ENCODE data around the gene KDM2B.
"Not testable (repeated sequence)": the region's sequence is repeated elsewhere in the genome, so short reads cannot be mapped to it uniquely, and the experiment has no call there.

Gene KDM2B

DNA sequence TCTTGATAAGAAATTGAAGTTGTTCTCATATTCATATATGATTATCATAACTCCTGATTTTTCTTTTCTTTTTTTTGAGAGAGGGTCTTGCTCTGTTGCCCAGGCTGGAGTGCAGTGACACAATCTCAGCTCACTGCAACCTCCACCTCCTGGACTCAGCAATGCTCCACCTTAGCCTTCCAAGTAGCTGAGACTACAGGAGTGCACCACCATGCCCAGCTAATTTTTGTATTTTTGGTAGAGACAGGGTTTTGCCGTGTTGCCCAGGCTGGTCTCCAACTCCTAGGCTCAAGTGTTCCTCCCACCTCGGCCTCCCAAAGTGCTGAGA lies 2.5 kb upstream of the KDM2B start:
- not testable (repeated sequence) for DNase-seq

DNA sequence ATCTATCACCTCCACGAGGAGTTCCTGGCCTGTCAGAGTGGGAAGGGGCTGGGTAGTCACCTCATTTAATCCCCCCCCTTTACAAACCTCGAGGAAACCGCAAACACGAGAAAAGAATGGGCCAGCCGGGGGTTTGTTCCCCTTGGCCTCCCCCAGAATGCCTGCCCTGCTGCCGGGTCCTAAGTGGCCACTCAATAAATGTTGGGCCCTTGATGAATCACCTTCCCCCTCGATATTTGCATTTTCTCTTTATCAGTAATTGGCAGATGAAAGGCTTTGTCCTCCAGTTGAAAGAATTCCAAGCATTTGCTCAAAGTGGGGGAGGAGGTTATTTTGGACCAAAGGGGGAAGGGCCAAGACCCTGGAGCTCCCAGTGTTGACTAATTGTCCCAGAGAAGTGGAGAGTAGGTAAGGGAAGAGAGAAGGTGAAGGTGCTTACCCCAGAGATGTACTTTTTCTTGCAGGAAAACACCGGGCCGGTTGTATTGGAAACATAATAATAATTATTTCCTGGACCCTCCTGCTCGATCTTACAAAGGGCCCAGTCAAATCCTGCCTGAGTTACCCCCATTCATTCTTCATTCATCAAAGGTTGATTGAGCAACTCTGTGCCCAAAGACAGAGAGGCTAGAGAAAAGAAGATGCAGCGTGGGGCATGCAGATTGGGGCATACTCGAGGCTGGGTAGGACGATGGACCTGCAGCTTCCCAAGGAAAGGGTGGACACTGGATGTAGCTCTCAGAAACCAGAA lies 1.9 kb upstream of the KDM2B start:
- no peak for DNase-seq

DNA sequence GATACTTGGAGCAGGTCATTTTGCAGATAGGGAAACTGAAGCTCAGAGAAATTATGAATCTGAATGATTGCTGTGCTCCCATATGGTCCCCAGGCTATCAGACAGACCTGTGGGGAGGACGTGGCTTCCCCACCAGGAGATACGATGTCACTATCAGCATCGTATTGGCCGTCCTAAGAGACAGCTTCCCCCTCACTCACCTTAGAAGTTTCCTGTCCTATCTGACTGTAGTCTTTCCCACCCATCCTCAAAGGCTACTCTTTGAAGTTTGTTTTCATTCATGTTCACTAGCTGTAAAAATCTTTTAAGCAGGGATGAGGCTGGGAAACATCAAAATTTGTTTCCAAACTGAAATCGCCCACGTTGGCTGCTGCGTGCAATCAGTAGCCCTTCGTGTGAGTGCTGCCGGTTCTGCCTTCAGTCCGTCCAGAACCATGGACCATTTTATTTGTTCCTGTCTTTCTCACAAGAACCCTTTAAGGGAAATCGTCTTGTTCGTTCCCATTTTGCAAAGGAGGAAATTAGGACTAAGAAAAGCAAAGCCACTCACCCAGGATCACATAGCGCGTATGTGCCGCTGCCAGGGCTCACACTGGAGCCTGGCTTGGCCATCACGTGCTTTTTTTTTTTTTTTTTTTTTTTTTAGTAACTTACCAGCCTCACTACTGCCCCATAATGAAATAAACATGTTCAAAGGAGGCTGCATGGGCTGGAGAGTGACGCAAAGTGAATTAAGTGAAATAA lies 1.0 kb upstream of the KDM2B start:
- peak; percentile 28 for DNase-seq

DNA sequence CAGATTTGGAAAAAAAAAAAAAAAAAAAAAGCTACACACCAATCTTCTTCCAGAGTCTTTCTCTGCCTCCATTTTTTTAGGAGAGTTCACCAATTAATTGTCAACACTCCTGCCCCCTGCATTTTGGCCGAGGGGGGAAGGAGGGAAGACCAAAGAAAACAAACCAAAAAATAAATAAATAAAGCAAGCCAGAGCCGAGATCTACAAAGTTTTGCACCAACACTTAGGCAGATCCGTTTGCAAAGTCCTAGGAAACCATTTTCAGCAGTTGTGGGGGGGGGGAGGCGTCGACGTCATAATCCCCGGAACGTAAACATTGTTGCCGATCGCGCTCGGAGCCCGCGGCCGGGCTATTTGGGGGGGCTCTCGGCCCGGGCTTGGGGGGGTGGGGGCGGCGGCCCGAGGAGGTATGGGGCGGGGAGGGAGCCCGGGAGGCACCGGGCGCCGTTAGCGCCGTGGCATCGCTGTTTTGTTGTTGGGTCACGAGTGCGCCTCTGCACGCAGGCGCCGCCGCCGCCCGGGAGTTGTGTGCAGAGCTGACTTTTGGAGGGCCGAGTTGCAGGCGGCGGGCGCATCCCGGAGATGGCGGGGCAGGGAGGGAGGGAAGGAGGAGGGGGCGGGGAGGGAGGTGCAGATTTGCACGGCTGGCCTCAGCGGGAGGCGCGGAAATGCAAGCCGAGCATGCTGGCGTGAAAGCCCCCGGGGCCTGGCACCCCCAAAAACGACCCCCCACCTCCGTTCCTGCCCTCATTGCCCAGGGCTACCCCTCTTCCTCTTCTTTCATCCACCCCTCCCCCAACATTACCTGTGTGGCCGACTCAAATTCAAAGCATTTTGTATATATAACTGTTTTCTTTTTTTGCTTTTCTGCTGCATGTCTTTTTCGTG lies 598 bp downstream of the KDM2B start:
- peak; percentile 81 for DNase-seq

DNA sequence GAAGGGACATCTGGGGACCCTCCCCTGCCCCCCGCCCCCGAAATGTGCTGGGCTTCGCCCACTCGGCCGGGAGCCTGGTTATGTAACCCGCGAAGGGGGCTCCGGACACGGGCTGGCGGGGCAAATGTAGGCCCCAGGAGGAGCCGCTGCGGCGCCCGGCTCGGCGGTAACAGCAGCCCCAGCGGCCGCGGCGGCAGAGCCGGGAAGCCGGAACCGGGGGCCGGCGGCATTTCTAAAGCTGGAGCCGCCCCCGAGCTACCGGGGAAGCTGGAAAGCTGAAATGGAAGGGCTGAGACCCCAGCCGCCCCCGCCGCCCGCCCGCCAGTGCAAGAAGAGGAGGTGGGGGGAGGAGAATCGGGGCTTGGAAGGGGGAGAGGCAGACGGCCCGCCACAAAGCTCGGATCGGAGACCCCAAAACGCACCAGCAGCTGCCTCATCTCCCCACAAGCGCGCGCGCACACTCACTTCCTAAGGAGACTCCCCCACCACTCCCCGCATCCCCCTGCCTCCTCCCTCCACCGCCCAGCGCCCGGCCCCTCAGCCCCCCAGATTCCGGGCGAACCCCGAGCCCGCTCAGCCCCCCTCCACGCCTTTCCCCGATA lies 1.5 kb downstream of the KDM2B start:
- peak; percentile 46 for DNase-seq

DNA sequence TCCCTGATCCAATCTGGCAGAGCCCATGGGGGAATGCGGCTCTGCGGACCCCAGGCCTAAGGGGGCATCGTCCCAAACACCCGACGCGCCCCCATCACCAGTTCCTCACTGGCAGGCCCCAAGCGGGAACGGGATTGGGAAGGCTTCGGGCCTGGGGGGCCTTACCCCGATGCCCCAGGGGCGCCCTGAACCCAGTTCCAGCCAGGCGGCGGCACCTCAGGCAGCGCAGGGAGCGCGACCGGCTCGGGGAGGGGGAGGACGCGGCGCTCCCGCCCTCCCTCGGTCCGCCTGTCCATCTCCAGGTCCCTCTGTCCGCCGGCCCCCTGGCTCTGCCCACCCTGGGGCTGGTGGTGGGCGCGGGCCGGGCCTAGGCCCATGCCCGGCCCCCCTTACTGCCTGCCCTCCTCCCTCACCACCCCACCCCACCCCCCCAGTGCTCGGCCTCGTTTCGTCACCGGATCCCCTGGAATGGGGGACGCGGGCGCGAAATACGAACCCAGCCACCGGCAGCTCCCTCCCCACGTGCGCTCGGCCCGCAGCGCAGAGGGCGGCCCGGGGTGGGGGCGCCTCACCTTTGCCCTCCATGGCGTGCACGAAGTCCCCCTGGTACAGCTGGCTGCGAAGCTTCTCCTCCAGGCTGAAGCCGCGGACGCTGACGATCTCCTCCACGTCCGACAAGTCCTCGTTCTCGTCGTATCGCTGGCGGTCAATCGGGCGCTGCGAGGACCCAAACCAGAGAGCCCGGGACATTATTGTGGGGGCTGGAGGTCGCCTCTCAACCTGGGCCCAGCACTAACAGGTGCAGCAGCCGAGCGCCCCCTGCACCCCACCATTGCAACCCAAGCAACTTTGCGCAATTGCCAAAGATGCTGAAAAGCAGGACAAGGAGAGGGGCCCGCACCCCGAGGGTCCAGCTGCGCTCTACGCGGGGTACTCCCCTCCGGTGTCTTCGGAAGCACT lies 2.3 kb downstream of the KDM2B start:
- DNase-seq = peak; percentile 30

DNA sequence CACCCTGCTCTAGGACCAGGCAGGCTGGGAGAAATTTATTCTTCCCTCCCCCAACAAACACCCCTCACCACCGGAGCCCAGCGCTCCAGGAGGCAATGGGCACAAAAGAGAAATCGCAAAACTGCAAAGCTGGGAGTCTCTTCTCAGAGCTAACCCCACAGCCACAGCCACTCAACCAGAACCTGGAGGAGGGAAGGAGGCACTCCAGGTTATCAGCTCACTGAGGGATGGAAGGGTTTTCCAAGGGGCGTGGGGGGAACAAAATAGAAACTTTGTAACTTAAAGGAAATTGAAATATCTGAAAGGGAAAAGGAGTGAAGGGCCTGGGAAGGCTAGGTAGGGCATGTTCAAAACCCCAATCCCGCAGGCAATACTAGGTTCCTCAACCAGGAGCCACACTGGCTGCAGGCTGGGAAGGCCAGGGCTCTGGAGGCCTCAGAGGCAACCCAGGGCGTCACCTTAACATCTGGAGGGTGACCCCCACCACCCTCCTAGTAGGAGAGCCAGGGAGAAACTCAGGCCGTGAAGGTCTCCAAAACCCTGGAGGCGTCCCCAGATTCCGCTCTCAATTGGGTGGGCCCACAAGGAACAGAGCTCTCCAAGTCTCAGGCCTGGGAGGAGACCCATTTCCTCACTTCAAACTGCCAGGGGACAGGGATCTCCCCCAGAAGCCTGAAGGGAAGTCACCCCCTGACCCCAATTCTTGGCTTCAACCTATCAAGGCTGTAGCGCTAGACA lies 3.2 kb downstream of the KDM2B start:
- no peak for DNase-seq

DNA sequence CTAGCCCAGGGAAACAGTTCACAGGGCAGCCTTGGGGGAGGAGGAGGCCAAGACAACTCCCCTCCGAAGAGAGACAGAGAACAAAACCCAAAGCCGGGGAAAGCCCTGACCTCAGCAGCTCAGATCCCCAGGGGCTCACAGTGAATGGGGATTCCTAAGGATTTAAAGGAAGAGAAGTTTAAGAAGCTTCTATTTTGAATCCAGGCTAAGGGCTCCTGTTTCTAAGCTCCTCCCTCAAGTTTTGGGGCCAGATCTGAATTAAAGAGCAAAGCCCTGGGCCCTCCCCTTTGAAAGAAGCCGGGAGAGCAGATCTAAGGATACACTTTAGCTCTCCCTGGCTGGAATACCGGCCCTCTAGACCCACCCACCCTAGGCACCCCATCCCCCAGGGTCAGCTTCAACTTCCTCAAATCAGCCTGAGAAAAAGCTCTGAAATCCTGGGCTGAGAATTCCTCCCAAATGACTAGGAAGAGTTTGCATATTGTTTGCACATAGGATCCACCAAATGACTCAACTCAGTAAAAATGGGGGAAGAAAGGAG lies 3.9 kb downstream of the KDM2B start:
- no peak for DNase-seq

DNA sequence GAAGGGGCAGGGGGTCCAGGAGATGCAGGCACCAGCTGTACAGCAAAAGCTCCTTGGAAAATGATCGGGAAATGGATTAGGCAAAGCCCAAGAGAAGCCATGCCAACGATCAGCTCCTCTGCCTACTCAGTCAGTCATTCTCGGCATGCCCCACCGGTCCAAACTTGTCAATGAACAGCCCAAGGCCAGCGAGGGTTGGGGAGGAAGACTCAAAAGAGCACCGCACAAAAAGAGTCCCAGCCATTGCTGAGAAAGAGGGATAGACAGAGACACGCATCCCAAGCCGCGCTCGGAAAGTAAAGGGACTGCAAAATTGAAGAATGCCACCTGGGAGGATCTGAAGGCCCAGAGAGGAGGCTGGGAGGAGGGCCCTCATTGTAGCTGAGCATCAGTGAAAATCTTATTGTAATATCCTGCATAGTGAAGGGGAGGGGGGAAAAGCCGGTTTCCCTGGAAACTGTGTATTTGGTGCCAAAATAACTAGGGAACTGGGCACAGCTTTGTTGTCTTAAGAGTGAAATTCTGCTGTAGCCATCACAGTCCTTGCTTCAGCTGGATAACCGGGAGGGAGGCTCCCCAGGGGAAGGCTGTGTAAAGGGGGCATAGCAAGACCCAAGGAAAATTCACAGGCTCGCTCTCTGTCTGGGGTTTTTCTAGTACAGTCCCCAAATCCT lies 4.7 kb downstream of the KDM2B start:
- DNase-seq = no peak

DNA sequence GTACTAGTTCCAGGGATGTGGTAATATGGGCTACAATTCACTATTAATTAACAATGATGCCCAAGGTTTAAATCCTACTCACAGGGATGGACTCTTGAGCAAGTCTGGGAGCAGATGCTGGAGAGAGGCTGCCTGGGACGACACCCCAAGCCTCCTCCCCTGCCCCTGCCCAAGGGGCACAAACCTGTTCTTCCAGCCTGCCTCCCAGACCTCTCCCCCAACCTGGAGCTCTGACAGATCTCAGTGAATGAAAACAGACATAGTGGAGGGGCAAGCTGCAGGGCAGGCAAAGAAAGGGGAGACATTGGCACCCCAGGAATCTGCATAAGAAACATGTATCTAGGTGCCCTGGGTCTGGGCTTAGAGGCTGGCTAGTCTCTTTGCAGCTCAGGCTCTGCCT lies 5.8 kb downstream of the KDM2B start:
- DNase-seq = no peak

DNA sequence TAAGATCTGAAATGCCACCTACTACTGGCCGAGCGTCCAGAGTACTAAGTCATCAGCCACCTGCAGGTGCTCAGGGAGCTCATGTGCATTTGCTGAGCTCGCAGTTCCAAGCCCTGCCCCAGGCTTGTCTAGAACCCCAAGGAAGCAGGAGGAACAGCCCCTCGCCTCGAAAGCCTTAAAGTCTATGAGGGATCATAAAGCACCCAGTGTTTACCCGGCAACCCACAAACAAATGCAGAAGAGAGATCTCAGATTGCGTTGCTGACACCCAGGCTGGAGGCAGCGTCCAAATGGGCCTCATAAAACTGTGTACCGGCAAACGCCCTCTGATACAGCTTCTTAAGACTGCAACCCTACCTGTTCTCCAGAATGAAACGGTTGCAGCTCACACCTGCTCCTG lies 6.8 kb downstream of the KDM2B start:
- no peak for DNase-seq

DNA sequence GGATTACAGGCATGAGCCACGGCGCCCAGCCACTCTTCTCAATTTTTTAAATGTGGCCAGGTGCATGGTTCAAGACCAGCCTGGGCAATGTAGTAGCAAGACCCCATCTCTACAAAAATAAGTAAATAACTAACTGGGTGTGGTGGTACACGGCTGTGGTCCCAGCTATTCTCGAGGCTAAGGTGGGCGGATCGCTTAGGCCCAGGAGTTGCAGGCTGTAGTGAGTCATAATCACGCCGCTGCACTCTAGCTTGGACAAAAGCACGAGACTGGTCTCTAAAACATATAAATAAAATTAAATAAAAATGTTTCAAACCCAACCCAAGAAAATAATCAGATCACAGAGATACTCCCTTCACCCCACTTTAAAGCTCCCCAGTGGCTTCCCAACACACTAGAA lies 8.9 kb downstream of the KDM2B start:
- DNase-seq = no peak

DNA sequence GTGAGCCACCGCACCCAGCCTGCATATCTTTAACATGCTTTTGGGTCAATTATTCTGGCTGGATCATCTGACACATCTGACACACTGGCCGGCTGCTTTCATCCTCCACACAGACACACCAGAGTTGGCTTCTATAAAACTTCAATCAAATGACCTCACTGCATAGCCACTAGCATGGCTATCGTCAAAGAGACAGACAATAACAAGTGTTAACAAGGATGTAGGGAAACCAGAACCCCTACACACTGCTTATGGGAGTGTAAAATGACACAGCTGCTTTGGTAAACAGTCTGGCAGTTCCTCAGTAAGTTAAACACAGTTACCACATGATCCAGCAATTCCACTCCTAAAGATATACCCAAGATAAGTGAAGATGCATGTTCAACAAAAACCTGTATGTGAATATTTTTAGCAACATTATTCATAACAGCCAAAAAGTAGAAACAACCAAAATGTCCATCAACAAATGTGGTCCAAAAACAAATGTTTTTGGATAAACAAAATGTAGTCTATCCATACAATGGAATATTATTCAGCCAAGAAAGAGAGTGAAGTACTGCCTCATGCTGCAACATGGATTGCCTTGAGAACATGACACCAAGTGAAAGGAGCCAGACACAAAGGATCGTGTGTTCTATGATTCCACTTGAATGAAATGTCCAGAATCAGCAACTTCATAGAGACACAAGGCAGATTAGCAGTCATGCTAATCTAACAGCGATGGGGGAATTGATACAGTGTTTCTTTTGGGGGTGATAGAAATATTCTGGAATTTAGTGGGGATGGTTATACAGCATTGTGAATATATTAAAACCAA lies 10.1 kb downstream of the KDM2B start:
- DNase-seq = no peak

DNA sequence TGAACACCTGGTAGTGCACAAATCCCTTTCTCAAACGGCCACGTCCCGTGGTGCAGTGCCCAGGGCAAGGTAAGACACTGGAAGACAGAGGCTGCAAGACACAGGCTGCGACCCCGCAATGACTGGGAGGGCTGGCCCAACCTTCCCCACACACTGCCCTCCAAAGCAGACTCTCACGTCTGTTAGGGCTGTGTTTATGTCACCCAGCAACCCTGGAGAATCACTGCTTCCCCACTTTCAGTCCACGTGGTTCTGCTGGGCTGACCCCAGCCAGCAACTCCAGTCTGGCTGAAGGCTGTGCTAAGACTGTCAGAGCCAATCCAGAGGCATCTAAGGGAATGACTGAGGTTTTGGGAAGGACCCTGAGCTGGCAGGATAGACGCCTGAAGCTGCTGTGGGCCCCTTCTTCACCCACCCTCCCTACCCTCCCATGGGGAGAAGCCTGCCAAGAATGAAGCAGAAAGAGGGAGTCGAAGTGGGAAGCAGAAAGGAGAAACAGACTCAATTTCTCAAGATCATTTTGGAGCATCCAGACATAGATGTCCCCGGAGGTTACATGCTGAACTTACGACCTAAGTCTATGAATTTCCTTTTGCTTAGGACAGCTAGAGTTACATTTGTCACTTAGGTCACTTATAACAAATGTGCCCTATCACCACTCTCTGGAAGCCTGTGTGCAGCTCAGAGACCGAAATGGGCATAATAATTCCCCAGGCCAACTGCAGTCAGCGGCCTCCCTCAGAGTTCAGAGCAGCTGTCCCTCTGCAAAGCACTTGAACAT lies 11.7 kb downstream of the KDM2B start:
- DNase-seq = no peak

DNA sequence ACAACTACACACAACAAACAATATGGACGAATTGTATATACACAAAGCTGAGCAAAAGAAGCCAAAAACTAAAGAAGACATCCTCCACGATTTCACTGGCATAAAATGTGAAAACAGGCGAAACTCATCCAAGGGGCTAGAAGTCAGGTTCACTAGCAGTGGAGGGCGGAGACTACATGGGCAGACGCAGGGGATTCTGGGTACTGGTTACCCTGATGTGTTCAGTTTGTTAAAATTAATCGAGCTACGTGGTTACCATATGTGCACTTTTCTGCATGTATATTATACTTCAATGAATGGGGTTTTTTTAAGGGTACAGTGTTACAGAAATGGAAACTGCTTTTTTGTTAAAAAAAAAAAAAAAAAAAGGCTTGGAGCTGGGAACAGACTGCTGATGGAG lies 12.3 kb downstream of the KDM2B start:
- DNase-seq = no peak

DNA sequence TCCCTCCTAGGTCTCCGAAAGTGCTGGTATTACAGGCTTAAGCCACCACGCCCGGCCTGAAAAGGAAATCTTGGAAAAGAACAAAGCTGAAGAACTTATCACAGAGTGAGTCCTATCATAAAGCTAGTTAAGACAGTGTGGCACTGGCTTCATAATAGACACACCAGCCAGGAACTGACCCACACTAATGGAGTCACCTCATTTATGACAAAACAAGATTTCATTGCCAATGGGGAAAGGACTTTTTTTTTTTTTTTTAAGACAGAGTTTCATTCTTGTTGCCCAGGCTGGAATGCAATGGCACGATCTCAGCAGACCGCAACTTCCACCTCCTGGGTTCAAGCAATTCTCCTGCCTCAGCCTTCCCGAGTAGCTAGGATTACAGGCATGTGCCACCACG lies 15.7 kb downstream of the KDM2B start:
- no peak for DNase-seq

DNA sequence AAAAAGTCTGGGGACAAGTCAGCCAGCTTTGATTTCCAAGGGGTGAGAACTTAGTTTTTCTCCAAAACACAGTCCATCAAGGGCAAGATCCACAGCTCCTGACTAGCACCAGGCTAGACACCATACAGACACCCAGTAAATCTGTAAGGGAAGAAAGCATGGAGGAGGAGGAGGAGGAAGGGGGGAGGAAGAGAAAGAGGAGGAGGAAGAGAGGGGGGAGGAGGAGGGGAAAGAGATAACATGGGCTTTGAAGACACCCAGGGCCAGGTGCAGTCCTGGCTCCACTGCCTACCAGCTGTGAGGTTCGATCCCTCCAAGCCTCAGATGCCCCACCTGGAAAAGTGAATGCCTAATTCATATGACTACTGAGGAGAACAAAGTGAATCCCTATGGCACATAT lies 18.3 kb downstream of the KDM2B start:
- DNase-seq = no peak

DNA sequence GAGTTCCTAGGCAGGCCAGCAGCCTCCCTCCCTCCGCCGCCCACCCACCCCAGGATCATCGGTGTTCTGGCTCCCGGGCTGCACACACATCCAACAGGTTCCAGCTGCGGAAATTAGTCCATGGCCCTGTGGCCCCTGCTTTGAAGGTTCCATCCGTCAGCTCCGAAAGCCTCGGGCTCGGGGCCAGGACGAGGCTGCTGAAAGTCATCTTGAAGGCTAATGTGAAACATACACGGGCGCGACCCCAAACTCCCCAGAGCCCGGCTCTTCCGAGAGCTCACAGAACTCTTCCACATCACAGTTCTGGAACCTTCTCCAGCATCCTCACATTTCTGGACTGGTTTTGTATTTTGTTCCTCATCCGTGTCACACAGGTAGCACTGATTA lies 19.8 kb downstream of the KDM2B start:
- no peak for DNase-seq
